HepG2 (cell line): ENCODE measurements around the gene TMC8. TPM values are rescaled to one million over a fixed set of nuclear protein-coding genes. Genes with fewer than 3 reads are reported as not detected.
A peak's percentile ranks its signal among the peaks of the same experiment; 100 is the strongest.

ENCODE experiments used
- CREB1 ChIP-seq, 2 experiments: fragments of 450-650 bp in 1 of 2; IDR thresholded peaks; 2 replicates each; pipeline ENCODE4 v1.6.1; 2016 to 2017; ENCODE audit warnings: control low read depth in 1 of 2, mild to moderate bottlenecking in 1 of 2, missing compliant biosample characterization in 1 of 2, missing genetic modification characterization in 1 of 2
- GPN1 ChIP-seq: sonication (generic); formaldehyde crosslinking; IDR thresholded peaks from 2 replicates; pipeline ENCODE4 v1.5.1; 2020; ENCODE audit warnings: missing genetic modification reagents, borderline replicate concordance
- NPAS2 ChIP-seq: sonication (generic); formaldehyde crosslinking; IDR thresholded peaks from 2 replicates; pipeline ENCODE4 v1.8.0; 2022; ENCODE audit warnings: mild to moderate bottlenecking, missing genetic modification reagents, borderline replicate concordance
- PCBP2 ChIP-seq: fragments of 200-400 bp; formaldehyde crosslinking; optimal IDR thresholded peaks from 2 replicates; pipeline ENCODE3; 2018; ENCODE audit warnings: low read length, low read depth; ENCODE audit not compliant: poor library complexity, severe bottlenecking
- POLR2G ChIP-seq: fragments of 200-400 bp; formaldehyde crosslinking; IDR thresholded peaks from 2 replicates; pipeline ENCODE4 v1.6.1; 2018; ENCODE audit warnings: mild to moderate bottlenecking, low read depth, low read length, moderate library complexity
- STAT6 ChIP-seq: sonication (generic); formaldehyde crosslinking; IDR thresholded peaks from 2 replicates; pipeline ENCODE4 v1.4.0; 2020; ENCODE audit warnings: missing genetic modification reagents, mild to moderate bottlenecking, borderline replicate concordance
- TSC22D2 ChIP-seq: sonication (generic); formaldehyde crosslinking; IDR thresholded peaks from 2 replicates; pipeline ENCODE4 v1.5.1; 2020; ENCODE audit warnings: missing genetic modification reagents, mild to moderate bottlenecking, borderline replicate concordance
- WIZ ChIP-seq: sonication (generic); formaldehyde crosslinking; IDR thresholded peaks from 2 replicates; pipeline ENCODE4 v1.5.1; 2020; ENCODE audit warnings: mild to moderate bottlenecking, missing genetic modification reagents
- ZNF17 ChIP-seq: sonication (generic); formaldehyde crosslinking; IDR thresholded peaks from 2 replicates; pipeline ENCODE4 v1.5.0; 2020; ENCODE audit warnings: mild to moderate bottlenecking, missing genetic modification reagents
- ZNF232 ChIP-seq: sonication (generic); formaldehyde crosslinking; IDR thresholded peaks from 2 replicates; pipeline ENCODE4 v1.4.0; 2020; ENCODE audit warnings: missing genetic modification reagents, borderline replicate concordance
- ZNF318 ChIP-seq: sonication (generic); formaldehyde crosslinking; IDR thresholded peaks from 2 replicates; pipeline ENCODE4 v1.4.0; 2020; ENCODE audit warnings: mild to moderate bottlenecking, missing genetic modification reagents
- ZNF546 ChIP-seq: sonication (generic); formaldehyde crosslinking; conservative IDR thresholded peaks from 2 replicates; pipeline ENCODE4 v1.8.1; 2023; ENCODE audit warnings: mild to moderate bottlenecking, missing genetic modification reagents
- polyA plus RNA-seq, 8 experiments: library from polyadenylated mRNA; depleted of rRNA in 3 of 8; stranded (reverse) in 7 of 8; unstranded in 1 of 8; fragments of >200 nt; fragmentation: Illumina TruSeq in 4 of 8; extraction: Trizol in 4 of 8; gene quantifications; 2 replicates each; pipeline versions ENCODE4 v1.2.1 to v1.2.3, GENCODE V29; 2011 to 2016; ENCODE audit warnings: low read depth in 4 of 8, missing spikeins in 1 of 8, mixed read lengths in 1 of 8; ENCODE audit not compliant: insufficient read depth in 1 of 8
- total RNA-seq, 5 experiments: library from RNA; depleted of rRNA; stranded (reverse); fragments of >200 nt; fragmentation: Illumina TruSeq; extraction: Trizol; gene quantifications; 2 replicates each; pipeline ENCODE4 v1.2.3, GENCODE V29; 2016; ENCODE audit warnings: low read depth in 1 of 5

TMC8 gene
- total and polyA plus RNA-seq, 2 of the 13 experiments (the other 11 are each of a cell fraction or from before 2014, with no cell fraction given) = 0.53 to 7.8 TPM

GRCh38 chr17:78137392-78138203 lies 7.0 kb downstream of the TMC8 start (continued):
- TF ChIP-seq PCBP2 = no peak
- TF ChIP-seq ZNF318 (CRISPR knock-in tag) = peak; percentile 18; the same call in 1 of the 2 replicates
- no peak for TF ChIP-seq NPAS2 (CRISPR knock-in tag)
- TF ChIP-seq ZNF546 (CRISPR knock-in tag) = no peak
- TF ChIP-seq GPN1 (CRISPR knock-in tag) = no peak
- no peak for TF ChIP-seq ZNF17 (CRISPR knock-in tag)
- TF ChIP-seq POLR2G = no peak
- TF ChIP-seq WIZ (CRISPR knock-in tag) = no peak
- no peak for TF ChIP-seq STAT6 (CRISPR knock-in tag)
- no peak for TF ChIP-seq ZNF232 (CRISPR knock-in tag)
- no peak for TF ChIP-seq TSC22D2 (CRISPR knock-in tag)
- no peak for TF ChIP-seq CREB1 (IDR thresholded peaks at IDR 0.05)
- no peak for TF ChIP-seq CREB1 (CRISPR knock-in tag; IDR thresholded peaks at IDR 0.05)
